Karpas-422 (cell line): ENCODE results near the gene TSPO. TPM values are rescaled to one million over a fixed set of nuclear protein-coding genes. Genes with fewer than 3 reads are reported as not detected.

Experiments used
- DNase-seq: peaks from one replicate; pipeline ENCODE4 v3.0.0-alpha.2; 2015
- H2AFZ ChIP-seq: fragments of 200-600 bp; sonication (generic); 2 replicates; pipeline ENCODE4 v1.6.1; 2014; ENCODE audit warnings: antibody characterized with exemption, low read length, mixed read lengths
- H3K27ac ChIP-seq: fragments of 200-600 bp; sonication (generic); 2 replicates; pipeline ENCODE4 v1.5.1; 2014; ENCODE audit warnings: mild to moderate bottlenecking, low read length, moderate library complexity
- H3K27me3 ChIP-seq: fragments of 200-600 bp; sonication (generic); 2 replicates; pipeline ENCODE4 v1.6.1; 2014; ENCODE audit warnings: low read length, mixed read lengths
- H3K36me3 ChIP-seq: fragments of 200-600 bp; sonication (generic); 2 replicates; pipeline ENCODE4 v1.6.1; 2014; ENCODE audit warnings: low read length, mixed read lengths; ENCODE audit not compliant: insufficient read depth
- H3K4me1 ChIP-seq: fragments of 200-600 bp; sonication (generic); 2 replicates; pipeline ENCODE4 v1.6.1; 2014; ENCODE audit warnings: mild to moderate bottlenecking, low read length, mixed read lengths
- H3K4me2 ChIP-seq: fragments of 200-600 bp; sonication (generic); 2 replicates; pipeline ENCODE4 v1.6.1; 2014; ENCODE audit warnings: low read length, low read depth, mild to moderate bottlenecking; ENCODE audit not compliant: poor library complexity, severe bottlenecking
- H3K4me3 ChIP-seq: fragments of 200-600 bp; sonication (generic); 2 replicates; pipeline ENCODE4 v1.5.1; 2014; ENCODE audit warnings: mild to moderate bottlenecking, antibody characterized with exemption, low read length, mixed read lengths
- H3K79me2 ChIP-seq: fragments of 200-600 bp; sonication (generic); 2 replicates; pipeline ENCODE4 v1.6.1; 2014; ENCODE audit warnings: mild to moderate bottlenecking, low read length, mixed read lengths
- H3K9ac ChIP-seq: fragments of 200-600 bp; sonication (generic); 2 replicates; pipeline ENCODE4 v1.6.0; 2014; ENCODE audit warnings: low read length
- H3K9me2 ChIP-seq: fragments of 200-600 bp; sonication (generic), shearing (Covaris generic); replicated peaks from 2 replicates; pipeline ENCODE4 v1.6.0; 2014; ENCODE audit warnings: mild to moderate bottlenecking, low read length, moderate library complexity; ENCODE audit not compliant: insufficient read depth
- H3K9me3 ChIP-seq: fragments of 300-700, 200-600 bp; sonication (generic); 2 replicates; pipeline ENCODE4 v1.6.1; 2014; ENCODE audit warnings: low read length, mixed read lengths
- H4K20me1 ChIP-seq: fragments of 200-600 bp; sonication (generic); 2 replicates; pipeline ENCODE4 v1.6.1; 2014; ENCODE audit warnings: mild to moderate bottlenecking, antibody characterized with exemption, low read length, low read depth; ENCODE audit not compliant: insufficient read depth
- total RNA-seq: library from RNA; depleted of rRNA; stranded (reverse); fragments of >200 nt; shearing (Covaris generic); gene quantifications from 2 replicates; pipeline ENCODE4 v1.2.3, GENCODE V29; 2014; ENCODE audit warnings: low replicate concordance

Gene TSPO
- total RNA-seq, 1 experiment from 2014 or later: 3.8 TPM

GRCh38 chr22:43173976-43174720 lies 22.8 kb downstream of the TSPO start:
- Histone ChIP-seq H3K36me3 (peaks cover 14% of the 10 kb centered on the region), H2AFZ (no peak overlapping the region)

DNA sequence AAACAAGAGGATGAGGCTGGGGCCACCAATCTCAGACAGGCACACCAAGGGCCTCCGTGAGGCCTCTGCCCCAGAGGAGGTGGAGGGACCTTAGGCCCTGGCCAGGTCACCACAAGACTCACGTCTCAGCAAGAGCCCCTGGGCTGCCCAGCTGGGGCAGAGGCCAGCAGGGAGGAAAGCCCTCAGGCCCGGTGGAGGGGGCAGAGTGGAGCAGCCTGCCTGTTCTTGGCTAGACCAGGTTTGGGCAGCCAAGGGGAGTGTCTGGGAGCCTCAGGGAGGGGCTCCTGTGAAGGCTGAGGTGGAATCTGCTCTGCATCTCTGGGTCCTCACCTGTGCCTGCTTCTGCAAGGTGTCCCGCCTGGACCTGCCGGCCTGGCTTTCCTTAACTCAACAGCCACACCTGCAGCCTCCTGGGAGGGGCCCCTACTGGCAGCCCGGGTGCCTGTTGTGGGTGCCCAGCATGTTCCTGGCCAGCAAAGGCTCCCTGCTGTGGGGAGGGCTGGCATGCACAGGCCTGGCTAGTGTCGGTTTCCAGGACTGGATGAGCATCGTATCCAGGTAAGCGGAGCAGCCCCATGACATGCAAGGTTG lies 23.7 kb downstream of the TSPO start:
- H4K20me1 ChIP-seq: no peaks in the 10 kb centered on the region
- no peak overlapping the region for H3K9ac ChIP-seq
- peaks cover 23% of the 10 kb centered on the region for H3K36me3 ChIP-seq
- no peaks in the 10 kb centered on the region for H3K9me2 ChIP-seq
- no peak for DNase-seq
- H2AFZ ChIP-seq: no peak overlapping the region
- no peaks in the 10 kb centered on the region for H3K4me1 ChIP-seq
- H3K27me3 ChIP-seq: no peaks in the 10 kb centered on the region
- H3K9me3 ChIP-seq: no peaks in the 10 kb centered on the region
- H3K4me3 ChIP-seq: no peak overlapping the region
- H3K27ac ChIP-seq: no peak overlapping the region
- H3K79me2 ChIP-seq: no peaks in the 10 kb centered on the region
- H3K4me2 ChIP-seq: no peak overlapping the region

More at GRCh38 chr22:43173976-43174720, 22.8 kb downstream of the TSPO start:
- H4K20me1 ChIP-seq: no peaks in the 10 kb centered on the region
- H3K27me3 ChIP-seq: no peaks in the 10 kb centered on the region
- no peaks in the 10 kb centered on the region for H3K79me2 ChIP-seq
- no peak overlapping the region for H3K27ac ChIP-seq
- H3K9me2 ChIP-seq: no peaks in the 10 kb centered on the region
- no peak for DNase-seq
- no peaks in the 10 kb centered on the region for H3K4me1 ChIP-seq
- no peak overlapping the region for H3K4me3 ChIP-seq
- no peak overlapping the region for H3K4me2 ChIP-seq
- H3K9ac ChIP-seq: no peak overlapping the region
- H3K9me3 ChIP-seq: no peaks in the 10 kb centered on the region

- Histone ChIP-seq H3K4me2 (no peak overlapping the region), H3K36me3 (peaks cover 27% of the 10 kb centered on the region)
- no peak for DNase-seq
Measured at GRCh38 chr22:43176090-43176489, 24.7 kb downstream of the TSPO start.

DNA sequence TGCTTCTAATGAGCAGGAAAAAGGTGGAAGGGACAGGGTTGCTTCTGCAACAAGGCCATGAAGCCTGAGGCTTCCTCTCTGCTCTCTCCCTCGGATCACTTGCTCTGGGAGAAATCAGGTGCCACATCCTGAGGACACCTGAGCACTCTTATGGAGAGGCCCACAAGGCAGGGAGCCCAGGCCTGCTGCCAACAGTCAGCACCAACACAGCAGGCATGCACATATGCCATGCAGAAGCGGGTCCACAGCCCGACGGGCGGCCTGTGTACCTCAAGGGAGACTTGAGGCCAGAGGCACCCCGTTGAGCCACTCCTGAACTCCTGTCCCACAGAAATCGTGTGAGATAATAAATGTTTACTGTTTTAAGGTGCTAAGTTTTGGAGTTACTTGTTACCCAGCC lies 26.1 kb downstream of the TSPO start:
- no peak overlapping the region for H2AFZ ChIP-seq
- no peaks in the 10 kb centered on the region for H3K27me3 ChIP-seq
- no peak overlapping the region for H3K4me3 ChIP-seq
- H3K9me3 ChIP-seq: no peaks in the 10 kb centered on the region
- H3K4me2 ChIP-seq: no peak overlapping the region
- peaks cover 34% of the 10 kb centered on the region for H3K36me3 ChIP-seq
- no peaks in the 10 kb centered on the region for H4K20me1 ChIP-seq
- no peaks in the 10 kb centered on the region for H3K4me1 ChIP-seq
- no peak overlapping the region for H3K9ac ChIP-seq
- no peaks in the 10 kb centered on the region for H3K9me2 ChIP-seq
- H3K79me2 ChIP-seq: peaks cover 6% of the 10 kb centered on the region; the same call in 1 of the 2 replicates
- DNase-seq: no peak
- no peak overlapping the region for H3K27ac ChIP-seq

More at GRCh38 chr22:43176090-43176489, 24.7 kb downstream of the TSPO start:
- Histone ChIP-seq H3K27ac (no peak overlapping the region), H3K79me2 (no peaks in the 10 kb centered on the region), H3K9me2 (no peaks in the 10 kb centered on the region), H3K9me3 (no peaks in the 10 kb centered on the region), H4K20me1 (no peaks in the 10 kb centered on the region), H3K4me3 (no peak overlapping the region), H3K27me3 (no peaks in the 10 kb centered on the region), H3K9ac (no peak overlapping the region), H2AFZ (no peak overlapping the region), H3K4me1 (no peaks in the 10 kb centered on the region)

DNA sequence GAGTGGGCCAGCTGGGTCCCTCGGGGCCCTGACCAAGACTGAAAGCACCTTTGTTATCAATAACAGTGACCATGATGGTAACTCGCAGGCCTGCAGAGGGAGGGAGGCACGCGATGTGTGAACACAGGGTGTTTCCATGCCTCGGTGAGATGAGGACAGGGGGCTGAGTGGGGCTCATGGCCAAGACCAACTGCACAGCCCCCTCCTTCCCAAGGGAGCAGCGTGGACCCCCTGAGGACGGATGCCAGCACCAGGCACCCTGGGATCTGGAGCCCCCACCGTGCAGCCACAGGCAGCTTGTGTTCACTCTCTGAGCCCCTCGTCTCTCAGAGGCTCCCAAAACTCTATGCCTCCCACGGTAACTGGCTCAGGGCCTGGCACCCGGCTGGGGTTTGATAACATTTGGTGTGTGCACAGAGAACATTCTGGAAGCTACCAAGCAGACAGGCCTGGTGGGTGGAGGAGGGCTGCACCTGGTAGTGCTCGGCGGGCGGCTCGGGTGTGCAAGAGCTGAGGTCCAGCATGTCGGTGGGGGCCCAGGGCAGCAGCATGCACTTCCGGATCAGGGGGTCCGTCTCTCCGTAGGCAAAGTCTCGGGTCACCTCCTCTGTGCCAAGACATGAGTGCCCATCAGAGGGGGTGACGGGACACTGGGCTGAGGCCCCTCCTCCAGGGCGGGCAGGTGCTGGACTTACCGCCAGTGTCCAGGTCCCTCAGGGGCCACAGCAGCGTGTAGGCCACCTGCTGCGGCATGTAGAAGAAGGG lies 28.0 kb downstream of the TSPO start:
- Histone ChIP-seq H4K20me1 (no peaks in the 10 kb centered on the region), H3K27ac (no peak overlapping the region), H3K4me2 (no peak overlapping the region), H3K4me1 (no peaks in the 10 kb centered on the region), H3K9ac (no peak overlapping the region), H3K36me3 (peaks cover 34% of the 10 kb centered on the region), H2AFZ (no peak overlapping the region), H3K9me3 (no peaks in the 10 kb centered on the region), H3K4me3 (no peak overlapping the region), H3K79me2 (peaks cover 24% of the 10 kb centered on the region), H3K27me3 (no peaks in the 10 kb centered on the region), H3K9me2 (no peaks in the 10 kb centered on the region)
- DNase-seq: no peak

GRCh38 chr22:43179911-43180195 lies 28.5 kb downstream of the TSPO start:
- Histone ChIP-seq H3K4me1 (no peaks in the 10 kb centered on the region), H3K9me3 (no peaks in the 10 kb centered on the region), H4K20me1 (no peaks in the 10 kb centered on the region), H3K79me2 (peaks cover 29% of the 10 kb centered on the region), H3K27ac (no peak overlapping the region), H3K9ac (no peak overlapping the region), H3K4me3 (no peak overlapping the region), H3K27me3 (no peaks in the 10 kb centered on the region), H3K9me2 (no peaks in the 10 kb centered on the region), H3K4me2 (no peak overlapping the region), H3K36me3 (peaks cover 34% of the 10 kb centered on the region), H2AFZ (no peak overlapping the region)
- DNase-seq: no peak

GRCh38 chr22:43180670-43181069 lies 29.3 kb downstream of the TSPO start:
- no peak for DNase-seq
- no peak overlapping the region for H3K9ac ChIP-seq
- no peaks in the 10 kb centered on the region for H3K27me3 ChIP-seq
- no peaks in the 10 kb centered on the region for H4K20me1 ChIP-seq
- no peak overlapping the region for H3K4me2 ChIP-seq
- H3K4me3 ChIP-seq: no peak overlapping the region
- H2AFZ ChIP-seq: no peak overlapping the region
- H3K36me3 ChIP-seq: peaks cover 34% of the 10 kb centered on the region
- peaks cover 35% of the 10 kb centered on the region for H3K79me2 ChIP-seq
- no peak overlapping the region for H3K27ac ChIP-seq
- peaks cover 5% of the 10 kb centered on the region for H3K4me1 ChIP-seq
- no peaks in the 10 kb centered on the region for H3K9me3 ChIP-seq
- H3K9me2 ChIP-seq: no peaks in the 10 kb centered on the region

- H3K27me3 ChIP-seq: no peaks in the 10 kb centered on the region
- H2AFZ ChIP-seq: no peak overlapping the region
- peaks cover 31% of the 10 kb centered on the region for H3K36me3 ChIP-seq
- H3K9me3 ChIP-seq: no peaks in the 10 kb centered on the region
- H3K79me2 ChIP-seq: peaks cover 43% of the 10 kb centered on the region
- no peak overlapping the region for H3K9ac ChIP-seq
- H3K4me3 ChIP-seq: no peak overlapping the region
- no peaks in the 10 kb centered on the region for H3K9me2 ChIP-seq
- peaks cover 7% of the 10 kb centered on the region for H3K4me1 ChIP-seq
- no peak overlapping the region for H3K27ac ChIP-seq
- no peak overlapping the region for H3K4me2 ChIP-seq
- DNase-seq: no peak
- H4K20me1 ChIP-seq: no peaks in the 10 kb centered on the region
Measured at GRCh38 chr22:43181321-43182076, 30.1 kb downstream of the TSPO start.
